H9 (cell line): Measurements from ENCODE around the gene PIGK. TPM values are rescaled to one million over a fixed set of nuclear protein-coding genes. Genes with fewer than 3 reads are reported as not detected.

Experiments
- DNase-seq: peaks from one replicate; pipeline ENCODE4 v3.0.0-alpha.2; 2017
- H2AFZ ChIP-seq: one replicate; pipeline ENCODE4 v1.6.1; 2013; ENCODE audit warnings: mild to moderate bottlenecking, low read length, control low read depth, moderate library complexity
- H2AK5ac ChIP-seq: 2 replicates; pipeline ENCODE4 v1.6.1; 2013; ENCODE audit warnings: low read length, control low read depth, mixed read lengths; ENCODE audit not compliant: insufficient read length
- H2BK120ac ChIP-seq: one replicate; pipeline ENCODE4 v1.6.1; 2013; ENCODE audit warnings: low read depth, mild to moderate bottlenecking, low read length, control low read depth, inconsistent platforms; ENCODE audit not compliant: poor library complexity, severe bottlenecking
- H2BK12ac ChIP-seq: 2 replicates; pipeline ENCODE4 v1.6.1; 2013; ENCODE audit warnings: low read length, control low read depth, mixed read lengths, low read depth; ENCODE audit not compliant: insufficient read length
- H2BK15ac ChIP-seq: 2 replicates; pipeline ENCODE4 v1.6.1; 2013; ENCODE audit warnings: low read depth, low read length, control low read depth
- H2BK20ac ChIP-seq: one replicate; pipeline ENCODE4 v1.6.1; 2013; ENCODE audit warnings: low read depth, mild to moderate bottlenecking, low read length, control low read depth, inconsistent platforms; ENCODE audit not compliant: poor library complexity, severe bottlenecking
- H2BK5ac ChIP-seq: 2 replicates; pipeline ENCODE4 v1.6.1; 2013; ENCODE audit warnings: low read length, control low read depth, mixed read lengths; ENCODE audit not compliant: insufficient read length
- H3K14ac ChIP-seq: 2 replicates; pipeline ENCODE4 v1.6.1; 2013; ENCODE audit warnings: low read length, control low read depth; ENCODE audit not compliant: insufficient read depth
- H3K18ac ChIP-seq: 2 replicates; pipeline ENCODE4 v1.6.1; 2013; ENCODE audit warnings: low read depth, mild to moderate bottlenecking, mixed read lengths, low read length, control low read depth; ENCODE audit not compliant: insufficient read length
- H3K23ac ChIP-seq: 2 replicates; pipeline ENCODE4 v1.6.1; 2013; ENCODE audit warnings: low read length, control low read depth, mixed read lengths, low read depth; ENCODE audit not compliant: insufficient read length
- H3K23me2 ChIP-seq: 2 replicates; pipeline ENCODE4 v1.6.1; 2013; ENCODE audit warnings: low read depth, mild to moderate bottlenecking, mixed read lengths, low read length, control low read depth; ENCODE audit not compliant: insufficient read length, poor library complexity, severe bottlenecking
- H3K27ac ChIP-seq: 2 replicates; pipeline ENCODE4 v1.5.1; 2013; ENCODE audit warnings: low read length, control low read depth, mixed read lengths, low read depth; ENCODE audit not compliant: insufficient read length
- H3K27me3 ChIP-seq: 2 replicates; pipeline ENCODE4 v1.6.1; 2013; ENCODE audit warnings: low read length, control low read depth, inconsistent platforms; ENCODE audit not compliant: insufficient read depth
- H3K4ac ChIP-seq: 2 replicates; pipeline ENCODE4 v1.6.1; 2013; ENCODE audit warnings: low read depth, mild to moderate bottlenecking, control low read depth, inconsistent platforms, low read length, moderate library complexity
- H3K4me1 ChIP-seq: 2 replicates; pipeline ENCODE4 v1.6.1; 2013; ENCODE audit warnings: low read length, control low read depth, inconsistent platforms; ENCODE audit not compliant: insufficient read depth
- H3K4me2 ChIP-seq: 2 replicates; pipeline ENCODE4 v1.6.1; 2013; ENCODE audit warnings: low read length, control low read depth, mixed read lengths; ENCODE audit not compliant: insufficient read length, insufficient read depth
- H3K56ac ChIP-seq: 2 replicates; pipeline ENCODE4 v1.6.1; 2013; ENCODE audit warnings: low read depth, mild to moderate bottlenecking, mixed read lengths, low read length, control low read depth; ENCODE audit not compliant: insufficient read length
- H3K79me1 ChIP-seq: 2 replicates; pipeline ENCODE4 v1.6.1; 2013; ENCODE audit warnings: low read depth, mild to moderate bottlenecking, moderate library complexity, low read length, control low read depth, inconsistent platforms; ENCODE audit not compliant: insufficient read depth, poor library complexity, severe bottlenecking
- H3K79me2 ChIP-seq: 2 replicates; pipeline ENCODE4 v1.6.1; 2013; ENCODE audit warnings: low read length, control low read depth, inconsistent platforms; ENCODE audit not compliant: insufficient read depth
- H3K9ac ChIP-seq: 2 replicates; pipeline ENCODE4 v1.6.1; 2013; ENCODE audit warnings: low read length, control low read depth, mixed read lengths; ENCODE audit not compliant: insufficient read length; ENCODE audit errors: extremely low read depth
- H3K9me3 ChIP-seq: one replicate; pipeline ENCODE4 v1.6.1; 2013; ENCODE audit warnings: low read depth, low read length, inconsistent platforms; ENCODE audit not compliant: control insufficient read depth
- H3T11ph ChIP-seq: one replicate; pipeline ENCODE4 v1.6.1; 2013; ENCODE audit warnings: mild to moderate bottlenecking, low read length, control low read depth, inconsistent platforms
- H4K20me1 ChIP-seq: one replicate; pipeline ENCODE4 v1.6.1; 2013; ENCODE audit not compliant: control insufficient read depth, insufficient read length, insufficient read depth
- H4K5ac ChIP-seq: 2 replicates; pipeline ENCODE4 v1.6.1; 2013; ENCODE audit warnings: low read depth, mild to moderate bottlenecking, mixed read lengths, low read length, control low read depth; ENCODE audit not compliant: insufficient read length
- H4K8ac ChIP-seq: replicated peaks from 2 replicates; pipeline ENCODE4 v1.6.1; 2013; ENCODE audit warnings: low read length, control low read depth, mixed read lengths, low read depth; ENCODE audit not compliant: insufficient read length
- H4K91ac ChIP-seq: 2 replicates; pipeline ENCODE4 v1.6.1; 2013; ENCODE audit warnings: low read depth, mild to moderate bottlenecking, moderate library complexity, mixed read lengths, low read length, control low read depth; ENCODE audit not compliant: insufficient read length
- H3K27ac Mint-ChIP-seq, 3 experiments: 2 replicates in 2 of 3; 3 replicates in 1 of 3; pipeline ENCODE4 v1.8.0; 2020 to 2021; ENCODE audit warnings: mixed read lengths in 3 of 3, mild to moderate bottlenecking in 1 of 3, moderate library complexity in 1 of 3
- H3K27me3 Mint-ChIP-seq: 2 replicates; pipeline ENCODE4 v1.8.0; 2021; ENCODE audit warnings: low read depth, mild to moderate bottlenecking, moderate library complexity, mixed read lengths
- H3K36me3 Mint-ChIP-seq, 3 experiments: 2 replicates in 2 of 3; 3 replicates in 1 of 3; pipeline ENCODE4 v1.8.0; 2020 to 2021; ENCODE audit warnings: low read depth in 3 of 3, mixed read lengths in 3 of 3; ENCODE audit not compliant: insufficient read depth in 1 of 3
- H3K4me1 Mint-ChIP-seq, 2 experiments: 2 replicates each; pipeline ENCODE4 v1.8.0; 2020; ENCODE audit warnings: mixed read lengths in 2 of 2
- H3K4me3 Mint-ChIP-seq, 2 experiments: 2 replicates in 1 of 2; 3 replicates in 1 of 2; pipeline ENCODE4 v1.8.0; 2020 to 2021; ENCODE audit warnings: mild to moderate bottlenecking in 2 of 2, mixed read lengths in 2 of 2, moderate library complexity in 1 of 2
- H3K9me3 Mint-ChIP-seq, 2 experiments: 2 replicates in 1 of 2; 3 replicates in 1 of 2; pipeline ENCODE4 v1.8.0; 2020; ENCODE audit warnings: mild to moderate bottlenecking in 2 of 2, mixed read lengths in 2 of 2, moderate library complexity in 1 of 2
- CTCF ChIP-seq: fragments of 200-600 bp; sonication (generic); conservative IDR thresholded peaks from 3 replicates; pipeline ENCODE4 v1.8.0; 2021; ENCODE audit warnings: antibody characterized with exemption, mild to moderate bottlenecking
- WGBS: extraction: QIAGEN DNeasy Blood & Tissue Kit; methylation state at CpG from one replicate; pipeline ENCODE4 v1.1.7; 2013; ENCODE audit warnings: missing lambda C conversion rate, low lambda C conversion rate, mixed read lengths; ENCODE audit not compliant: insufficient read length; ENCODE audit errors: extremely low coverage; 5-methylcytosine and 5-hydroxymethylcytosine counted together
- total RNA-seq: library from RNA; stranded (reverse); gene quantifications from 2 replicates; pipeline ENCODE4 v1.2.1, GENCODE V29; 2021

Gene PIGK
- total RNA-seq, 1 experiment from 2014 or later = 22.1 TPM

DNA sequence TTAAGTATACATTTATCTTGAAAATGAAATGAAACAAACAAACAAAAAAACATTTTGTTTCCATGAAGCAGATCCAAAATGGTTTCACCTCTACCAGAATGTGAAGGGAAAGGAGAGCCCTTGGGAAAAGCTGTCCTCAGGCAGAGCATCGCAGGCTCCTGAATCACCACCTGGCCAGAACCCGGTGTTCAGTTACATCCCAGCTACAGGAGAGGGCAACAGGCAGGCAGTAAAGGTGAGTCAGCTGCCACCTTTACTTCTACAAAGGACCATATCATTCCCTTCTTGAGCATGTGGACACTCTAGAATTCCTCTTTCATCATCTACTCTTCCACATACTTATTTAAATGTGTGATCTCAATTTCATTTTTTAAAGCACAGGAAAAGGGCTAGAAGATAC is 151.2 kb downstream of the PIGK start:
- Histone ChIP-seq H3K79me2 (no peaks in the 10 kb centered on the region), H3T11ph (no peak overlapping the region), H2BK5ac (no peak overlapping the region), H3K4me2 (no peak overlapping the region), H2AFZ (no peak overlapping the region), H4K8ac (no peak overlapping the region), H4K20me1 (no peaks in the 10 kb centered on the region), H3K23me2 (no peaks in the 10 kb centered on the region), H3K56ac (no peak overlapping the region), H2BK120ac (no peak overlapping the region), H3K27ac (no peak overlapping the region), H2AK5ac (no peak overlapping the region), H3K9me3 (no peaks in the 10 kb centered on the region), H3K18ac (no peak overlapping the region), H2BK20ac (no peak overlapping the region), H3K79me1 (no peaks in the 10 kb centered on the region), H3K9ac (no peak overlapping the region), H3K4ac (no peak overlapping the region), H3K23ac (no peak overlapping the region), H4K5ac (no peak overlapping the region), H3K14ac (no peak overlapping the region), H3K4me1 (no peaks in the 10 kb centered on the region), H2BK15ac (no peak overlapping the region), H2BK12ac (no peak overlapping the region), H3K27me3 (no peaks in the 10 kb centered on the region), H4K91ac (no peak overlapping the region)
- Mint-ChIP-seq H3K27me3 (no peaks in the 10 kb centered on the region), H3K36me3 (no peaks in the 10 kb centered on the region), H3K4me3 (no peak overlapping the region), H3K4me1 (peaks cover 4 to 8% of the 10 kb centered on the region in 2 experiments; a peak in 2 of 4 replicates), H3K9me3 (no peaks in the 10 kb centered on the region), H3K27ac (no peak overlapping the region)
- TF ChIP-seq CTCF = no peak
- peak; percentile 58 for DNase-seq
- WGBS = no CpG with 5 or more reads among the region's 2 CpGs
